ENCODE results near the gene FGFBP1.

FGFBP1 gene

GRCh38 chr4:15947684-15948083 is 9.1 kb upstream of the FGFBP1 start:
- TF ChIP-seq CTCF (IDR thresholded peaks at IDR 0.05; ENCODE audit: low read depth, low read length): no peak
- DNase-seq (ENCODE audit: extremely low read depth, low read depth): no peak

GRCh38 chr4:15945516-15945915 is 7.0 kb upstream of the FGFBP1 start:
- TF ChIP-seq CTCF (IDR thresholded peaks at IDR 0.05; ENCODE audit: low read depth, low read length): no peak
- no peak for DNase-seq (ENCODE audit: extremely low read depth, low read depth)

GRCh38 chr4:15944895-15945294 is 6.4 kb upstream of the FGFBP1 start:
- no peak for TF ChIP-seq CTCF (IDR thresholded peaks at IDR 0.05; ENCODE audit: low read depth, low read length)
- no peak for DNase-seq (ENCODE audit: extremely low read depth, low read depth)

GRCh38 chr4:15942283-15942682 is 3.7 kb upstream of the FGFBP1 start:
- no peak for DNase-seq (ENCODE audit: extremely low read depth, low read depth)
- TF ChIP-seq CTCF (IDR thresholded peaks at IDR 0.05; ENCODE audit: low read depth, low read length): no peak

GRCh38 chr4:15938182-15938581 is 358 bp downstream of the FGFBP1 start:
- TF ChIP-seq CTCF (IDR thresholded peaks at IDR 0.05; ENCODE audit: low read depth, low read length): no peak
- no peak for DNase-seq (ENCODE audit: extremely low read depth, low read depth)

- no peak for DNase-seq (ENCODE audit: extremely low read depth, low read depth)
- no peak for TF ChIP-seq CTCF (IDR thresholded peaks at IDR 0.05; ENCODE audit: low read depth, low read length)
These were observed 2.0 kb downstream of the FGFBP1 start for GRCh38 chr4:15936495-15936894.

GRCh38 chr4:15935504-15936402 is 2.8 kb downstream of the FGFBP1 start:
- DNase-seq (ENCODE audit: extremely low read depth, low read depth): no peak
- no peak for TF ChIP-seq CTCF (IDR thresholded peaks at IDR 0.05; ENCODE audit: low read depth, low read length)

Data from AG09319 (cell line).